Measurements from ENCODE around the gene LHFPL5. TPM values are rescaled to one million over a fixed set of nuclear protein-coding genes. Genes with fewer than 3 reads are reported as not detected.
A peak's percentile ranks its signal among the peaks of the same experiment; 100 is the strongest.

The LHFPL5 gene
- total and polyA plus RNA-seq, 2 experiments from 2014 or later = not detected

DNA sequence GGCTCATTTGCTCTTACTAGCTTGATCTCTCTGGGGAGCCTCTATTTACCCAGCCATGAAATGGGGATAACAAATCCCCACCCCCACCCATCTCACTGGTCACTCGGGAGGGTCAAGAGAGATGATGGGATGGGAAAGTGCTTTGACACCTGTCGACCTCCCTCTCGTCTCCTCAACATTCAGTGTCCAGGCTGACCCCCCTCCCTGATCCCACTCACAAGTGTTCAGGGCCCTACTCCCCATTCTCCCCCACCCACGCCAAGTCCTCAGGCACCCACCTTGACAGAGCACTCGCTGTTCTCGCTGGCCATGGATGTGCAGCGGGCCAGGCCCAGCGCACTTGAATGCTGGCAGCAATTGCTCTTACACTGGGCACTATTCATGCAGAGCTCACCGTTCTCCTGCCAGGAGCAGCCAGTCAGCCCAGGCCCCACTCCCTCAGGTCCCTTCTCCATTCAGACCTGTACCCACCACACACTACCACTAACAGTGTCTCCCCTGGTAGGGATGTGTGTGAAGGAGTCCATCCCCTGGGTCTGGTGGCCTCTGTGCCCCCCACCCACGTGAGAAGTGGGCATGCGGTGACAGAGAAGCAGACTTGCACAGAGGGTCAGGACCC, 9.6 kb upstream of the LHFPL5 start:
- TF ChIP-seq, protein P1, sequence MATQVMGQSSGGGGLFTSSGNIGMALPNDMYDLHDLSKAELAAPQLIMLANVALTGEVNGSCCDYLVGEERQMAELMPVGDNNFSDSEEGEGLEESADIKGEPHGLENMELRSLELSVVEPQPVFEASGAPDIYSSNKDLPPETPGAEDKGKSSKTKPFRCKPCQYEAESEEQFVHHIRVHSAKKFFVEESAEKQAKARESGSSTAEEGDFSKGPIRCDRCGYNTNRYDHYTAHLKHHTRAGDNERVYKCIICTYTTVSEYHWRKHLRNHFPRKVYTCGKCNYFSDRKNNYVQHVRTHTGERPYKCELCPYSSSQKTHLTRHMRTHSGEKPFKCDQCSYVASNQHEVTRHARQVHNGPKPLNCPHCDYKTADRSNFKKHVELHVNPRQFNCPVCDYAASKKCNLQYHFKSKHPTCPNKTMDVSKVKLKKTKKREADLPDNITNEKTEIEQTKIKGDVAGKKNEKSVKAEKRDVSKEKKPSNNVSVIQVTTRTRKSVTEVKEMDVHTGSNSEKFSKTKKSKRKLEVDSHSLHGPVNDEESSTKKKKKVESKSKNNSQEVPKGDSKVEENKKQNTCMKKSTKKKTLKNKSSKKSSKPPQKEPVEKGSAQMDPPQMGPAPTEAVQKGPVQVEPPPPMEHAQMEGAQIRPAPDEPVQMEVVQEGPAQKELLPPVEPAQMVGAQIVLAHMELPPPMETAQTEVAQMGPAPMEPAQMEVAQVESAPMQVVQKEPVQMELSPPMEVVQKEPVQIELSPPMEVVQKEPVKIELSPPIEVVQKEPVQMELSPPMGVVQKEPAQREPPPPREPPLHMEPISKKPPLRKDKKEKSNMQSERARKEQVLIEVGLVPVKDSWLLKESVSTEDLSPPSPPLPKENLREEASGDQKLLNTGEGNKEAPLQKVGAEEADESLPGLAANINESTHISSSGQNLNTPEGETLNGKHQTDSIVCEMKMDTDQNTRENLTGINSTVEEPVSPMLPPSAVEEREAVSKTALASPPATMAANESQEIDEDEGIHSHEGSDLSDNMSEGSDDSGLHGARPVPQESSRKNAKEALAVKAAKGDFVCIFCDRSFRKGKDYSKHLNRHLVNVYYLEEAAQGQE (IDR thresholded peaks at IDR 0.05; ENCODE audit: unreplicated experiment) = no peak
- no peak for TF ChIP-seq ZNF331 (CRISPR knock-in tag; IDR thresholded peaks at IDR 0.05; ENCODE audit: low read depth)
- no peak for TF ChIP-seq ZNF114 (CRISPR knock-in tag; IDR thresholded peaks at IDR 0.05)
- no peak for TF ChIP-seq EZH2 (IDR thresholded peaks at IDR 0.05; ENCODE audit: low read depth, unreplicated experiment)
- TF ChIP-seq, protein P2, sequence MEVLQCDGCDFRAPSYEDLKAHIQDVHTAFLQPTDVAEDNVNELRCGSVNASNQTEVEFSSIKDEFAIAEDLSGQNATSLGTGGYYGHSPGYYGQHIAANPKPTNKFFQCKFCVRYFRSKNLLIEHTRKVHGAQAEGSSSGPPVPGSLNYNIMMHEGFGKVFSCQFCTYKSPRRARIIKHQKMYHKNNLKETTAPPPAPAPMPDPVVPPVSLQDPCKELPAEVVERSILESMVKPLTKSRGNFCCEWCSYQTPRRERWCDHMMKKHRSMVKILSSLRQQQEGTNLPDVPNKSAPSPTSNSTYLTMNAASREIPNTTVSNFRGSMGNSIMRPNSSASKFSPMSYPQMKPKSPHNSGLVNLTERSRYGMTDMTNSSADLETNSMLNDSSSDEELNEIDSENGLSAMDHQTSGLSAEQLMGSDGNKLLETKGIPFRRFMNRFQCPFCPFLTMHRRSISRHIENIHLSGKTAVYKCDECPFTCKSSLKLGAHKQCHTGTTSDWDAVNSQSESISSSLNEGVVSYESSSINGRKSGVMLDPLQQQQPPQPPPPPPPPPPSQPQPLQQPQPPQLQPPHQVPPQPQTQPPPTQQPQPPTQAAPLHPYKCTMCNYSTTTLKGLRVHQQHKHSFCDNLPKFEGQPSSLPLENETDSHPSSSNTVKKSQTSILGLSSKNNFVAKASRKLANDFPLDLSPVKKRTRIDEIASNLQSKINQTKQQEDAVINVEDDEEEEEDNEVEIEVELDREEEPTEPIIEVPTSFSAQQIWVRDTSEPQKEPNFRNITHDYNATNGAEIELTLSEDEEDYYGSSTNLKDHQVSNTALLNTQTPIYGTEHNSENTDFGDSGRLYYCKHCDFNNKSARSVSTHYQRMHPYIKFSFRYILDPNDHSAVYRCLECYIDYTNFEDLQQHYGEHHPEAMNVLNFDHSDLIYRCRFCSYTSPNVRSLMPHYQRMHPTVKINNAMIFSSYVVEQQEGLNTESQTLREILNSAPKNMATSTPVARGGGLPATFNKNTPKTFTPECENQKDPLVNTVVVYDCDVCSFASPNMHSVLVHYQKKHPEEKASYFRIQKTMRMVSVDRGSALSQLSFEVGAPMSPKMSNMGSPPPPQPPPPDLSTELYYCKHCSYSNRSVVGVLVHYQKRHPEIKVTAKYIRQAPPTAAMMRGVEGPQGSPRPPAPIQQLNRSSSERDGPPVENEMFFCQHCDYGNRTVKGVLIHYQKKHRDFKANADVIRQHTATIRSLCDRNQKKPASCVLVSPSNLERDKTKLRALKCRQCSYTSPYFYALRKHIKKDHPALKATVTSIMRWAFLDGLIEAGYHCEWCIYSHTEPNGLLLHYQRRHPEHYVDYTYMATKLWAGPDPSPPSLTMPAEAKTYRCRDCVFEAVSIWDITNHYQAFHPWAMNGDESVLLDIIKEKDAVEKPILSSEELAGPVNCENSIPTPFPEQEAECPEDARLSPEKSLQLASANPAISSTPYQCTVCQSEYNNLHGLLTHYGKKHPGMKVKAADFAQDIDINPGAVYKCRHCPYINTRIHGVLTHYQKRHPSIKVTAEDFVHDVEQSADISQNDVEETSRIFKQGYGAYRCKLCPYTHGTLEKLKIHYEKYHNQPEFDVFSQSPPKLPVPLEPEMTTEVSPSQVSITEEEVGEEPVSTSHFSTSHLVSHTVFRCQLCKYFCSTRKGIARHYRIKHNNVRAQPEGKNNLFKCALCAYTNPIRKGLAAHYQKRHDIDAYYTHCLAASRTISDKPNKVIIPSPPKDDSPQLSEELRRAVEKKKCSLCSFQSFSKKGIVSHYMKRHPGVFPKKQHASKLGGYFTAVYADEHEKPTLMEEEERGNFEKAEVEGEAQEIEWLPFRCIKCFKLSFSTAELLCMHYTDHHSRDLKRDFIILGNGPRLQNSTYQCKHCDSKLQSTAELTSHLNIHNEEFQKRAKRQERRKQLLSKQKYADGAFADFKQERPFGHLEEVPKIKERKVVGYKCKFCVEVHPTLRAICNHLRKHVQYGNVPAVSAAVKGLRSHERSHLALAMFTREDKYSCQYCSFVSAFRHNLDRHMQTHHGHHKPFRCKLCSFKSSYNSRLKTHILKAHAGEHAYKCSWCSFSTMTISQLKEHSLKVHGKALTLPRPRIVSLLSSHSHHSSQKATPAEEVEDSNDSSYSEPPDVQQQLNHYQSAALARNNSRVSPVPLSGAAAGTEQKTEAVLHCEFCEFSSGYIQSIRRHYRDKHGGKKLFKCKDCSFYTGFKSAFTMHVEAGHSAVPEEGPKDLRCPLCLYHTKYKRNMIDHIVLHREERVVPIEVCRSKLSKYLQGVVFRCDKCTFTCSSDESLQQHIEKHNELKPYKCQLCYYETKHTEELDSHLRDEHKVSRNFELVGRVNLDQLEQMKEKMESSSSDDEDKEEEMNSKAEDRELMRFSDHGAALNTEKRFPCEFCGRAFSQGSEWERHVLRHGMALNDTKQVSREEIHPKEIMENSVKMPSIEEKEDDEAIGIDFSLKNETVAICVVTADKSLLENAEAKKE (CRISPR knock-in tag; IDR thresholded peaks at IDR 0.05) = no peak
- TF ChIP-seq STAT1 (IDR thresholded peaks at IDR 0.05; ENCODE audit: unreplicated experiment) = no peak
- TF ChIP-seq, protein P3, sequence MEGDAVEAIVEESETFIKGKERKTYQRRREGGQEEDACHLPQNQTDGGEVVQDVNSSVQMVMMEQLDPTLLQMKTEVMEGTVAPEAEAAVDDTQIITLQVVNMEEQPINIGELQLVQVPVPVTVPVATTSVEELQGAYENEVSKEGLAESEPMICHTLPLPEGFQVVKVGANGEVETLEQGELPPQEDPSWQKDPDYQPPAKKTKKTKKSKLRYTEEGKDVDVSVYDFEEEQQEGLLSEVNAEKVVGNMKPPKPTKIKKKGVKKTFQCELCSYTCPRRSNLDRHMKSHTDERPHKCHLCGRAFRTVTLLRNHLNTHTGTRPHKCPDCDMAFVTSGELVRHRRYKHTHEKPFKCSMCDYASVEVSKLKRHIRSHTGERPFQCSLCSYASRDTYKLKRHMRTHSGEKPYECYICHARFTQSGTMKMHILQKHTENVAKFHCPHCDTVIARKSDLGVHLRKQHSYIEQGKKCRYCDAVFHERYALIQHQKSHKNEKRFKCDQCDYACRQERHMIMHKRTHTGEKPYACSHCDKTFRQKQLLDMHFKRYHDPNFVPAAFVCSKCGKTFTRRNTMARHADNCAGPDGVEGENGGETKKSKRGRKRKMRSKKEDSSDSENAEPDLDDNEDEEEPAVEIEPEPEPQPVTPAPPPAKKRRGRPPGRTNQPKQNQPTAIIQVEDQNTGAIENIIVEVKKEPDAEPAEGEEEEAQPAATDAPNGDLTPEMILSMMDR (conservative IDR thresholded peaks at IDR 0.05; ENCODE audit: low read depth in 2 of 2) = no peak
- TF ChIP-seq CREB1 (CRISPR knock-in tag; IDR thresholded peaks at IDR 0.05; ENCODE audit: low read depth) = no peak
- TF ChIP-seq JUNB (IDR thresholded peaks at IDR 0.05; ENCODE audit: unreplicated experiment) = no peak
- TF ChIP-seq POLR2AphosphoS5 (IDR thresholded peaks at IDR 0.05; ENCODE audit: low read depth) = no peak
- no peak for TF ChIP-seq EZH2phosphoT487 (IDR thresholded peaks at IDR 0.05; ENCODE audit: unreplicated experiment)
- TF ChIP-seq, protein P4, sequence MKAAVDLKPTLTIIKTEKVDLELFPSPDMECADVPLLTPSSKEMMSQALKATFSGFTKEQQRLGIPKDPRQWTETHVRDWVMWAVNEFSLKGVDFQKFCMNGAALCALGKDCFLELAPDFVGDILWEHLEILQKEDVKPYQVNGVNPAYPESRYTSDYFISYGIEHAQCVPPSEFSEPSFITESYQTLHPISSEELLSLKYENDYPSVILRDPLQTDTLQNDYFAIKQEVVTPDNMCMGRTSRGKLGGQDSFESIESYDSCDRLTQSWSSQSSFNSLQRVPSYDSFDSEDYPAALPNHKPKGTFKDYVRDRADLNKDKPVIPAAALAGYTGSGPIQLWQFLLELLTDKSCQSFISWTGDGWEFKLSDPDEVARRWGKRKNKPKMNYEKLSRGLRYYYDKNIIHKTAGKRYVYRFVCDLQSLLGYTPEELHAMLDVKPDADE (IDR thresholded peaks at IDR 0.05) = no peak
- TF ChIP-seq NANOG (IDR thresholded peaks at IDR 0.05; ENCODE audit: borderline replicate concordance) = no peak
- Histone ChIP-seq H3F3A (replicated peaks; ENCODE audit: low read depth) (peaks cover 6% of the 10 kb centered on the region; the same call in 1 of the 2 replicates), H3K36me3 (ENCODE audit: insufficient read depth) (no peaks in the 10 kb centered on the region), H3K27ac (ENCODE audit: low read depth) (no peak overlapping the region), H3K4me1 (ENCODE audit: insufficient read depth) (peaks cover 8% of the 10 kb centered on the region), H2AFZ (no peak overlapping the region), H3K4me3 (no peak overlapping the region), H3K4me2 (no peak overlapping the region), H4K20me1 (replicated peaks; ENCODE audit: insufficient read depth) (no peaks in the 10 kb centered on the region), H3K27me3 (ENCODE audit: insufficient read depth) (no peaks in the 10 kb centered on the region), H3K9me2 (ENCODE audit: insufficient read depth) (peaks cover 14% of the 10 kb centered on the region; the same call in 1 of the 2 replicates), H3K79me2 (replicated peaks; ENCODE audit: insufficient read depth) (no peaks in the 10 kb centered on the region)
- no peak overlapping the region for H3K4me3 Mint-ChIP-seq
- 0 out of 2 replicates have a peak overlapping the region, but pooled peaks have one; percentile 17 for H3K27ac Mint-ChIP-seq
- ATAC-seq = no peak
- no peak for DNase-seq (ENCODE audit: low spot score)
- no peaks in the 10 kb centered on the region for H3K36me3 Mint-ChIP-seq (ENCODE audit: low read depth)
- no peaks in the 10 kb centered on the region for H3K9me3 Mint-ChIP-seq
- H3K27me3 Mint-ChIP-seq (ENCODE audit: insufficient read depth, low read depth, poor library complexity) = peaks cover 8% of the 10 kb centered on the region
- H3K4me1 Mint-ChIP-seq = peaks cover 16% of the 10 kb centered on the region
